Endothelial cell of umbilical vein (primary cell): ENCODE data around the gene RYR2. TPM values are rescaled to one million over a fixed set of nuclear protein-coding genes. Genes with fewer than 3 reads are reported as not detected.

Experiments used
- BruUV-seq: library from RNA; stranded (reverse); fragments of 400-500 nt; replicated peaks from 2 replicates; lab custom pipeline; 2021; lab: Mats Ljungman, UMichigan
- CTCF ChIA-PET: fragments of 300-600, 350-600 bp; sonication (Branson Sonifier 250); formaldehyde crosslinking; loops from one replicate; lab custom pipeline; 2021; ENCODE audit warnings: antibody characterized with exemption, inconsistent platforms; lab: Charles Lee
- POLR2A ChIA-PET: fragments of 300-600, 350-600 bp; sonication (Branson Sonifier 250); formaldehyde crosslinking; loops from one replicate; lab custom pipeline; 2021; ENCODE audit warnings: antibody characterized with exemption, inconsistent platforms; lab: Charles Lee
- DNase-seq: peaks from one replicate; pipeline ENCODE4 v3.0.0-alpha.2; 2011; ENCODE audit warnings: low read depth, low spot score
- FAIRE-seq: peaks from 2 replicates; lab custom pipeline; 2011; peaks lifted over from hg19 to GRCh38; lab: Jason Lieb, UNC
- H2AFZ ChIP-seq: 2 replicates; pipeline ENCODE4 v1.6.0; 2012; ENCODE audit warnings: low read depth, low read length, control low read depth, inconsistent platforms
- H3K27ac ChIP-seq: 2 replicates; pipeline ENCODE4 v1.5.1; 2011; ENCODE audit warnings: low read depth, mild to moderate bottlenecking, control low read depth, low read length, moderate library complexity; ENCODE audit not compliant: insufficient read depth
- H3K27me3 ChIP-seq, 2 experiments: 2 replicates each; pipeline versions ENCODE4 v1.6.0 to v1.6.1; 2011; ENCODE audit warnings: low read length in 2 of 2, mixed read lengths in 1 of 2; ENCODE audit not compliant: control insufficient read depth in 2 of 2, insufficient read depth in 2 of 2
- H3K36me3 ChIP-seq, 2 experiments: 2 replicates in 1 of 2; 3 replicates in 1 of 2; pipeline ENCODE4 v1.5.1; 2011; ENCODE audit warnings: low read length in 2 of 2, mild to moderate bottlenecking in 1 of 2, moderate library complexity in 1 of 2; ENCODE audit not compliant: control insufficient read depth in 2 of 2, insufficient read depth in 2 of 2; ENCODE audit errors: extremely low read depth in 1 of 2
- H3K4me1 ChIP-seq: 3 replicates; pipeline ENCODE4 v1.5.1; 2011; ENCODE audit warnings: mild to moderate bottlenecking, low read length; ENCODE audit not compliant: control insufficient read depth, insufficient read depth; ENCODE audit errors: extremely low read depth
- H3K4me2 ChIP-seq: 2 replicates; pipeline ENCODE4 v1.6.1; 2011; ENCODE audit warnings: low read length, control low read depth, mixed read lengths; ENCODE audit not compliant: insufficient read depth
- H3K4me3 ChIP-seq, 3 experiments: fragments of 200-600 bp in 1 of 3; sonication (generic), shearing (Covaris generic) in 1 of 3; replicated peaks in 1 of 3; 2 replicates each; pipeline ENCODE4 v1.5.1; 2011 to 2016; ENCODE audit warnings: control low read depth in 3 of 3, low read length in 3 of 3, mild to moderate bottlenecking in 2 of 3, inconsistent platforms in 1 of 3, low read depth in 1 of 3, moderate library complexity in 1 of 3; ENCODE audit not compliant: insufficient read depth in 1 of 3
- H3K79me2 ChIP-seq: 2 replicates; pipeline ENCODE4 v1.6.0; 2012; ENCODE audit warnings: low read length, inconsistent platforms; ENCODE audit not compliant: control insufficient read depth, insufficient read depth
- H3K9ac ChIP-seq: replicated peaks from 2 replicates; pipeline ENCODE3; 2011; ENCODE audit warnings: low read length, control low read depth; ENCODE audit not compliant: insufficient read depth; ENCODE audit errors: extremely low read depth
- H3K9me1 ChIP-seq: replicated peaks from 3 replicates; pipeline ENCODE4 v1.6.0; 2011; ENCODE audit warnings: mild to moderate bottlenecking, low read length; ENCODE audit not compliant: control insufficient read depth, insufficient read depth; ENCODE audit errors: extremely low read depth
- H3K9me3 ChIP-seq: replicated peaks from 2 replicates; pipeline ENCODE4 v1.5.1; 2012; ENCODE audit warnings: low read length, inconsistent platforms; ENCODE audit not compliant: control insufficient read depth, insufficient read depth
- H4K20me1 ChIP-seq: replicated peaks from 2 replicates; pipeline ENCODE3; 2011; ENCODE audit warnings: mild to moderate bottlenecking, low read length; ENCODE audit not compliant: control insufficient read depth, insufficient read depth; ENCODE audit errors: extremely low read depth
- CTCF ChIP-seq, 2 donors: IDR thresholded peaks; 1 replicate in 1 of 2; 2 replicates in 1 of 2; pipeline ENCODE4 v1.5.1; 2011; ENCODE audit warnings: low read length in 2 of 2, mild to moderate bottlenecking in 2 of 2, moderate library complexity in 2 of 2, control low read depth in 1 of 2, inconsistent platforms in 1 of 2, low read depth in 1 of 2; ENCODE audit not compliant: insufficient read depth in 1 of 2; ENCODE audit errors: extremely low read depth in 1 of 2
- EZH2 ChIP-seq: IDR thresholded peaks from 2 replicates; pipeline ENCODE4 v1.6.1; 2012; ENCODE audit warnings: borderline replicate concordance, low read depth, mild to moderate bottlenecking, moderate library complexity, low read length, inconsistent platforms; ENCODE audit not compliant: severe bottlenecking
- FOS ChIP-seq: IDR thresholded peaks from 2 replicates; pipeline ENCODE4 v1.6.1; 2011; ENCODE audit warnings: mild to moderate bottlenecking, low read length, moderate library complexity, borderline replicate concordance; ENCODE audit not compliant: insufficient read depth
- GATA2 ChIP-seq: IDR thresholded peaks from 2 replicates; pipeline ENCODE4 v1.7.0; 2011; ENCODE audit warnings: low read depth, mild to moderate bottlenecking, moderate library complexity, mixed read lengths, low read length; ENCODE audit not compliant: insufficient read length, insufficient read depth
- JUN ChIP-seq: IDR thresholded peaks from 2 replicates; pipeline ENCODE4 v1.6.1; 2011; ENCODE audit warnings: borderline replicate concordance, low read depth; ENCODE audit not compliant: insufficient read length, insufficient read depth
- MYC ChIP-seq: IDR thresholded peaks from one replicate; pipeline ENCODE4 v1.6.1; 2011; ENCODE audit warnings: mild to moderate bottlenecking, low read depth, low read length
- POLR2A ChIP-seq: IDR thresholded peaks from 2 replicates; pipeline ENCODE4 v1.6.1; 2012; ENCODE audit warnings: low read depth, mild to moderate bottlenecking, control low read depth, low read length
- POLR2AphosphoS5 ChIP-seq: IDR thresholded peaks from 2 replicates; pipeline ENCODE4 v1.6.1; 2012; ENCODE audit warnings: low read depth, mild to moderate bottlenecking, control low read depth, low read length, moderate library complexity; ENCODE audit not compliant: insufficient read depth
- dilution Hi-C: fragments of 300-500 bp; cut with MboI; formaldehyde crosslinking; loops from one replicate; pipeline ENCODE4 v1.15.0; 2019; ENCODE audit warnings: low sequenced_read_pairs; ENCODE audit not compliant: extremely low pct_ligation_motif_present
- intact Hi-C: fragments of 100-400 bp; cut with micrococcal nuclease; formaldehyde crosslinking; loops from one replicate; pipeline ENCODE4 v1.10.0; 2022
- polyA plus RNA-seq, 4 experiments: library from polyadenylated mRNA; depleted of rRNA in 3 of 4; stranded (reverse) in 3 of 4; unstranded in 1 of 4; fragments of >200 nt; gene quantifications; 2 replicates each; pipeline versions ENCODE4 v1.2.1 to v1.2.3, GENCODE V29; 2011 to 2012; ENCODE audit warnings: missing spikeins in 1 of 4
- total RNA-seq: library from RNA; stranded (reverse); gene quantifications from 2 replicates; pipeline ENCODE4 v1.2.3, GENCODE V29; 2021
- TF ChIP-seq, protein P1 (sequence below): IDR thresholded peaks from 2 replicates; pipeline ENCODE4 v1.6.1; 2011; ENCODE audit not compliant: insufficient read depth, insufficient read length

RYR2 gene
- total and polyA plus RNA-seq, 2 donors (not counting 3 experiments of a cell fraction or from before 2014, with no cell fraction given): not detected

DNA sequence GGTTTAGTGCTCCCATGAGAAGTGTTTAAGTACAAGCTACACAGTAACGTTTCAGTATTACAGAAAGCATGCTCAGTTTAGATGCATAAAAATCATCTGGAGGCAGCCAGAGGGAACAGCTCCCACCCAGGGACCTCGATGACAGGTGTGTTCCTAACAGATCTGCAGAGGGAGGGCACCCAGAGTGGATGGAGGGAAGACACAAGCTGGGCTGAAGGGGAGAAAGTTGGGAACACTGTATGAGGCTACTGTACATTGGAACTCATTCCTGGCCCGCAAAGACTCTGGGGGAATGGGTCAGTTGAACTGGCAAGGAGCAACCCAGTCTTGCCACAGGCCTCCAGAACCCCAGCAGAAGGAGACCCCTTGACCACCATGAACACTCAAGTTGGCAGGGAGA is 796.3 kb downstream of the RYR2 start:
- intact Hi-C loops (no loop called here), dilution Hi-C loops (no loop called here)
- TF ChIP-seq, protein P1, sequence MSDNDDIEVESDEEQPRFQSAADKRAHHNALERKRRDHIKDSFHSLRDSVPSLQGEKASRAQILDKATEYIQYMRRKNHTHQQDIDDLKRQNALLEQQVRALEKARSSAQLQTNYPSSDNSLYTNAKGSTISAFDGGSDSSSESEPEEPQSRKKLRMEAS: no peak
- TF ChIP-seq FOS: no peak
- no peak for TF ChIP-seq POLR2AphosphoS5
- TF ChIP-seq JUN: no peak
- TF ChIP-seq CTCF (IDR thresholded peaks at IDR 0.05; ENCODE audit: extremely low read depth in 1 of 2, insufficient read depth in 1 of 2, low read depth in 1 of 2, low read length in 2 of 2): no peak
- TF ChIP-seq EZH2: no peak
- TF ChIP-seq MYC: no peak
- TF ChIP-seq POLR2A: no peak
- TF ChIP-seq GATA2: no peak
- Histone ChIP-seq H3K4me1 (no peaks in the 10 kb centered on the region), H3K36me3 (no peaks in the 10 kb centered on the region), H3K4me3 (no peak overlapping the region), H3K9me3 (no peaks in the 10 kb centered on the region), H3K27ac (no peak overlapping the region), H2AFZ (no peak overlapping the region), H3K79me2 (no peaks in the 10 kb centered on the region), H4K20me1 (no peaks in the 10 kb centered on the region), H3K27me3 (no peaks in the 10 kb centered on the region), H3K9me1 (no peaks in the 10 kb centered on the region), H3K9ac (no peak overlapping the region), H3K4me2 (no peak overlapping the region)
- DNase-seq (no peak), FAIRE-seq (no peak)
- ChIA-PET CTCF (no interaction called here), POLR2A (no interaction called here)
- no TSS peak for BruUV-seq
